Tibial nerve (tissue), 4 donors: Measurements from ENCODE around the gene CHN1.

ENCODE experiments used
- CTCF ChIP-seq, 5 experiments: fragments of 200-600 bp in 3 of 5; fragments of 450-650 bp in 2 of 5; sonication (generic) in 3 of 5; IDR thresholded peaks; one replicate each; pipeline ENCODE4 v1.5.1; 2016 to 2019; ENCODE audit warnings: antibody characterized with exemption in 5 of 5, mild to moderate bottlenecking in 3 of 5, moderate library complexity in 2 of 5
- EP300 ChIP-seq, 2 donors: sonication (generic); formaldehyde crosslinking; IDR thresholded peaks; one replicate each; pipeline ENCODE4 v1.6.1; 2017; ENCODE audit warnings: antibody characterized with exemption in 2 of 2, mild to moderate bottlenecking in 1 of 2
- POLR2A ChIP-seq, 2 donors: fragments of 450-650 bp; IDR thresholded peaks; one replicate each; pipeline ENCODE4 v1.6.1; 2017; ENCODE audit warnings: antibody characterized with exemption in 2 of 2, mild to moderate bottlenecking in 2 of 2, moderate library complexity in 2 of 2

DNA sequence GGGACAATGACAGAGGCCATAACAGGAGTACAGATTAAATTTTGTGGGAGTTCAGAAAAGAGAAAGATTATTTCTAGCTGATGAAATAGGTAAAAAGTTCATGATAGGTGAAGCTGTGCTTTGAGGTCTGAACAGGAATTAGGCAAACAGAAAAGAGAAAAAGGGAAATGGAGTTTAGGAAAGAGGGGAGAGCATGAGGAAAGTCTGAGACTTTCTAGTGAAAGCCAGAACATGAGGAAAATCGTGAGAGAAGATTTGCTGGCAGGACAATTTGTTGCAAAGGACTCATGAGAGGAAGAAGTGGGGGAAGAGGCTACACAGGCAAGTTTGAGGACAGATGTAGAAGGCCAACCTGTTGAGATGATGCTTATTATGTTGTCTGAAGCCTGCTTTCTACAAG, 6.3 kb upstream of the CHN1 start:
- no peak for TF ChIP-seq EP300 (IDR thresholded peaks at IDR 0.05)
- TF ChIP-seq CTCF (IDR thresholded peaks at IDR 0.05) = no peak
- no peak for TF ChIP-seq POLR2A (IDR thresholded peaks at IDR 0.05)
